Ecto neural progenitor cell (in vitro differentiated cells): ENCODE measurements around the gene USF2.

ENCODE experiments used
- DNase-seq: peaks from one replicate; pipeline ENCODE4 v3.0.0-alpha.2; 2018; ENCODE audit warnings: low spot score

The USF2 gene

DNA sequence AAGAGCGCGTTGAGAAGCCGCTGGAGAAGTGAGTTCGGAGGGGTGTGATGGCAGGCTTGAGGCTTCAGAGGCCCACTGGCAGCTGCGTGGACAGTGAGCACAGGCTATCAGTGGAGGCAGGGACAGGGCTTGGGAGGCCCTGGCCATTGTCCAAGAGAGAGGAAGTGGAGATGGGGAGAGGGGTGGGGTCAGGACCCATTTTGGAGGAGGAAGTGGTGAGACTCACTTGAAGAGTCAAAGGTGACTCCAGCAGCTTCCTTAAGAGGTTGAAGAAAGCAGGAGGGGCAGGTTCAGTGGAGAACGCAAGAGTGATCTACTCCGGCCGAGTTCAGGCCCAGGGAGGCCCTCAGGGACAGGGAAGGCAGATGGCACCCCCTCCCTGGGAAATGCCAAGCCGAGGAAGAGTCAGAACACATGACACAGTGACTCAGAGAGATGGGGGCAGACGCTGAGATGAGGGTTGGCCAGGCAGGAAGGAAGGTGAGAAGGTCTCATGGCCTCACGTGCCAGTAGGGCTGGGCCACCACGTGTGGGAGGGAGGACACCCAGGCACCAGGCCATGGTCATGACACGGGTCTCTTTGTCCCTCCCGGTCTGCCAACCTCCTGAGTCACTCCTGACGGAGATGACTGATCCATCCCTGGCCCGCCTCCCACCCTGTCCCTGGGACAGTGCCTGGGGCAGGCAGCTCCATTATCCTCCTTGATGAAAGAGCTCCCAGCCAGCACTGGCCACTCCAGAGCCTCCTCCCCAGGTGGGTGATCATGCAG is 50.1 kb downstream of the USF2 start:
- DNase-seq = no peak

DNA sequence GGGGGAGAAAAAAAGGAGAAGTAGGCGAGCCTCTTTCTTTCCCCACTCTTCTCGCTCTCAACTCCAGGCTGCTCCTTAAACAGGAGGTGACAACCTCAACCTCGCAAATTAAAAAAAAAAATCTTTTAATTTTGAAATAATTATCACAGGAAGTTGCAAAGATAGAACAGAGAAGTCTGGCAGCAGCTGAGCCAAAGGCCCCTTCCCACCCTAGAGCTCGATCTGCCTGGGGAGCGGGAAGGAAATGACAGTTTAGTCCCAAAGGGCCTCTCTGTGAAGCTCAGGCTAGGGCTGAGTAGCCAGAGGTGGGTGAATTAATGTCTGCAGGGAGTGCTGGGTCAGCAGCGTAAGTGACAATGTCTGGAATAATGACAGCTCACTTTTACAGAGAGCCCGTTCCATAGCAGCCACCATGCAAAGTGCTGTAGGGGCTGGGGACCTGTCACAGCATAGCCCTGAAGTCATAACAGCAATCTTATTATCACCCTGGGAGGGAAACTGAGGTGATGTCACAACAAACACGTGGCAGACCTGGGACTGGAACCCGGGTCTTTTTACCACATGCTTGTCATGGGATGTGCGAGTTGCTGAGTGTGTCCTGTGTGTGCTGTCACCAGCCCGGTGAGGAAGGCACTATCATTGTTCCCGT is 51.4 kb downstream of the USF2 start:
- no peak for DNase-seq

DNA sequence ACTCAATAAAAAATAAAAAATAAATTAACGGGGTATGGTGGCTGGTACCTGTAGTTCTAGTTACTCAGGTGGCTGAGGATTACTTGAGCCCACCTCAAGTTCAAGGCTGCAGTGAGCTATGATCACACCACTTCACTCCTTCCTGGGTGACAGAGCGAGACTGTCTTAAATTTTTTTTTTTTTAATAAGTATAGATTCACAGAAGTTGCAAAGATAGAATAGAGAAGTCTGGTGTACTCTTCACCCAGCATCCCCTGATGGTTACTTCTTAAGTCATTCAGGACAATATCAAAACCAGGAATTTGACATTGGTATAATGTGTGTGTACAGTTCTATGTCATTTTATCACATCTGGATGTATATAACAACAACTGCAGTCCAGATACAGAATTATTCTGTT is 52.5 kb downstream of the USF2 start:
- DNase-seq = no peak

DNA sequence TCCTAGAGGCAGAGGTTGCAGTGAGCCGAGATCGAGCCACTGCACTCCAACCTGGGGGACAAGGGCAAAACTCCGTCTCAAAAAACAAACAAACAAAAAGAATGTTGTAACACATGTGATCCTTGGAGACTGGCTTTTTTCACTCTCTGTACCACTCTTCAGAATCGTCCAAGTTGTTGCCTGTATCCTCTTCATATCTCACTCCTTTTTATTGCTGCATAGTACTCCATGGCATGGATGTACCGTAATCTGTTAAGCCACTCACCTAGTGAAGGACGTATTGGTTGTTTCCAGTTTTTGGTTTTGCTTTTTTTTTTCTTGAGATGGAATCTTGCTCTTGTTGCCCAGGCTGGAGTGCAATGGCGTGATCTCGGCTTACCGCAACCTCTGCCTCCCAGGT is 53.3 kb downstream of the USF2 start:
- DNase-seq = no peak

DNA sequence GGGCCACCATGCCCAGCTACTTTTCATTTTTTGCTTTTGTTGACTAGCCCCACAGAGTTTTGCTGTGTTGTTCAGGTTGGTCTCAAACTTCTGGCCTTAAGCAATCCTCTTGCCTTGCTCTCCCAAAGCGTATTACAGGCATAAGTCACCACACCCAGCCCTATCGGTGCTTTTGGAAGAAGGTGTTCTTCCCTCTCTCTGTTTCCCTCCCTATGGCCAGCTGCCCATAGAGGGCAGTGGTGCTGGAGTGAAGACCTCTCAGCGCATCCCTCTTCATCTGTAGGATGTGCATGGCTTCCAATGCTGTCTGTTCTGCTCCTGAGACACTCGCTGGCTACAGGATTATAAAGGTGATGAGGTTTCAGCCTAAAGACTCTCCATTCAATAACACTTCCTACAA is 58.9 kb downstream of the USF2 start:
- DNase-seq = no peak

DNA sequence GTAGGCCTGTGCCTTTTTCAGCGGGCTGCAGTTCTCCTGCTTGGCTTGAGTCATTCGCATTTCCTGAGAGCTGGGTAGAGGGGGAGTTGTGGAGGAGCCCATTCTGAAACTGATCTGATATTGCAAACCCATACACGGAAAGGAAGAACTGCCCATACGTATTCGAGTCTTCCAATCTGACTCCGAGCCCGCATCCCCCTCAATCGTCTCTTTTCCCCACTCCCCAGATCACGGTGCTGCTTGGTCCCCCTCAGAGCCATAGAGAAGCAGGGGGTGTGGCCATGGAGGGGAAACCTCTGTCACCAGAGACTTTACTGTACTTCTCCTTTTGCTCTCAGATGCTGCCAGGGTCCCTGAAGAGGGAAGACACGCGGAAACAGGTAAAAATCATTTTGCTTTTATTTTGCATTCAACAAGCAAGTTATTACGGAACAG is 60.1 kb downstream of the USF2 start, which contains the start of gene CD22:
CD22 (plus strand) TSS at position 337 of the 435 bp plus-strand sequence. CDS start 2,854 bp downstream, outside the sequence.
- DNase-seq = no peak

DNA sequence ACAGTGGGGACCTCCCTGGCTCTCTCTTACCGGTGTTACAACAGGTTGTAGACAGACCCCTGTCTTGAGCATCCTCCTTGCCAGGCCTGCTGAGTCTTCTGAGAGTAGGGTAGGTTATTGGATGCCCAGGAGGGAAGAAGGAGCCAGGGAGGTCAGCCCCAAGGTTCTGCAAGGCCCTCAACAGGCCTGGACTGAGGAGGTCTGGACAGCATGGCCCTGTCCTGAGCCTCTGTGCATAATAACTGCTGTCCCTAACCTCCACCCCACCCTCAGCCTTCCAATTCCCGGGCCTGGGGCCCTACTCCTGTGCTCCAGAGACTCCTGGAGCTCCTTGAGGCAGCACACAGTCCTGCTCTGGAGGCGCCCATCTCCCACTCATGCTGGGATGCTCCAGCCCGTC is 60.6 kb downstream of the USF2 start:
- no peak for DNase-seq
